T-helper 2 cell (primary cell): ENCODE results near the gene PLRG1.
A peak's percentile ranks its signal among the peaks of the same experiment; 100 is the strongest.

Experiments
- DNase-seq, 5 experiments: peaks; one replicate each; pipeline versions ENCODE4 v3.0.0 to v3.0.0-alpha.2; 2012 to 2022

PLRG1 gene

GRCh38 chr4:154573190-154573870 lies 23.1 kb upstream of the PLRG1 start:
- no peak for DNase-seq

DNA sequence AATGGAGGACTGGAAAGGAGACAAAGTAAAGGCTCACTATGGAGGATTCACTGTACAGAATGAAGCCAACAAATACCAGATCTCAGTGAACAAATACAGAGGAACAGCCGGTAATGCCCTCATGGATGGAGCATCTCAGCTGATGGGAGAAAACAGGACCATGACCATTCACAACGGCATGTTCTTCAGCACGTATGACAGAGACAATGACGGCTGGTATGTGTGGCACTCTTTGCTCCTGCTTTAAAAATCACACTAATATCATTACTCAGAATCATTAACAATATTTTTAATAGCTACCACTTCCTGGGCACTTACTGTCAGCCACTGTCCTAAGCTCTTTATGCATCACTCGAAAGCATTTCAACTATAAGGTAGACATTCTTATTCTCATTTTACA lies 19.4 kb upstream of the PLRG1 start:
- no peak for DNase-seq

- DNase-seq, result no peak
Observed at GRCh38 chr4:154569028-154569427, 18.8 kb upstream of the PLRG1 start.

DNA sequence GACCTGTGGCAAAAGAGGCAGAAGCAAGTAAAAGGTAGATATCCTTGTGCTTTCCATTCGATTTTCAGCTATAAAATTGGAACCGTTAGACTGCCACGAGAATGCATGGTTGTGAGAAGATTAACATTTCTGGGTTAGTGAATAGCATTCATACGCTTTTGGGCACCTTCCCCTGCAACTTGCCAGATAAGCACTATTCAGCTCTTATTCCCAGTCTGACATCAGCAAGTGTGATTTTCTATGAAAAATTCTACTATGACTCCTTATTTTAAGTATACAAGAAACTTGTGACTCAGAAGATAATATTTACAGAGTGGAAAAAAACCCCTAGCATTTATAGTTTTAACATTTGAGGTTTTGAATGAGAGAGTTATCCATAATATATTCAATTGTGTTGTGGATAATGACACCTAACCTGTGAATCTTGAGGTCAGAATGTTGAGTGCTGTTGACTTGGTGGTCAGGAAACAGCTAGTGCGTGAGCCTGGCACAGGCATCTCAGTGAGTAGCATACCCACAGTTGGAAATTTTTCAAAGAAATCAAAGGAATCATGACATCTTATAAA lies 16.5 kb upstream of the PLRG1 start:
- no peak for DNase-seq

GRCh38 chr4:154565704-154566103 lies 15.5 kb upstream of the PLRG1 start:
- DNase-seq, result no peak

- DNase-seq, result no peak
Observed at GRCh38 chr4:154564311-154564710, 14.1 kb upstream of the PLRG1 start.

DNA sequence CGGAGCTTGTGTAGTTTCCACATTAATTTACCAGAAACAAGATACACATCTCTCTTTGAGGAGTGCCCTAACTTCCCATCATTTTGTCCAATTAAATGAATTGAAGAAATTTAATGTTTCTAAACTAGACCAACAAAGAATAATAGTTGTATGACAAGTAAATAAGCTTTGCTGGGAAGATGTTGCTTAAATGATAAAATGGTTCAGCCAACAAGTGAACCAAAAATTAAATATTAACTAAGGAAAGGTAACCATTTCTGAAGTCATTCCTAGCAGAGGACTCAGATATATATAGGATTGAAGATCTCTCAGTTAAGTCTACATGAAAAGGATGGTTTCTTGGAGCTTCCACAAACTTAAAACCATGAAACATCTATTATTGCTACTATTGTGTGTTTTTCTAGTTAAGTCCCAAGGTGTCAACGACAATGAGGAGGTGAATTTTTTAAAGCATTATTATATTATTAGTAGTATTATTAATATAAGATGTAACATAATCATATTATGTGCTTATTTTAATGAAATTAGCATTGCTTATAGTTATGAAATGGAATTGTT lies 12.6 kb upstream of the PLRG1 start, which contains the start of gene FGB:
FGB (plus strand) TSS at position 315 of the 558 bp plus-strand sequence; CDS start at position 323, 8 bp downstream.
- no peak for DNase-seq

GRCh38 chr4:154560824-154561231 lies 10.6 kb upstream of the PLRG1 start:
- no peak for DNase-seq

DNA sequence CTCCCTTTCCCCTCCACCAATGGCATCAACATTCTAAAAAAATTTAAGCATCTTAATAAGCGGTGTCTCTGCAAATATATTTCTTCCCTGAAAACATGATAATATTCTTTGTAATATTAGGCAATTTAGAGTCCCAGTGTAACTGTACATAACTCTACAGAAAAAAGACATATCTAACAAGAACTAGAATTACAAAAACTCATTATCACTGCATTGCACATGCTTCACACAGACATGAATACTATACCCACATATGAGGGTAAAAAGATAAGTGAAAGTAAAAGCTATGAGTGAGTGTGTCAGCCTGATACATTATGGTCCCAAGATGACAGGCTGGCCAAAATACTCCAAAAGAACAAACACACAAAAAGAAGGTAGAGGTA lies 10.2 kb upstream of the PLRG1 start:
- no peak for DNase-seq

- peak in 1 of 5 experiments; percentile 9 for DNase-seq
Observed at GRCh38 chr4:154559494-154560418, 9.6 kb upstream of the PLRG1 start.

DNA sequence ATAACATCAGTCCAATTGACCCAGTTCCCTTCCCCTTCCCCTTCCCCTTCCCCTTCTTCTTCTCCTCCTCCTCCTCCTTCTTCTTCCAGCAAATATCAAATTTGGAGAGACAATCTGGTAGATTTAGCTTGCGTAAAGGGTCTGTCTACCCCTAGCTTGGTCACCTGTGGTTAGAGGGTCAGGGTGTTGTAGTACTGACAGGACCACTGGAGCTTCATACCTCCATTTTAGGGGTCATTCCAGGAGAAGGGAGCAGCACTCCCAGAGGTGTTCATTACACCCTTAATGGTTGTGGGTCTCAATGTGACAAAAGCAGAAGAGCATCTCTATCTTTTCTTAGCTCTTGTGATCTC lies 8.9 kb upstream of the PLRG1 start:
- no peak for DNase-seq

DNA sequence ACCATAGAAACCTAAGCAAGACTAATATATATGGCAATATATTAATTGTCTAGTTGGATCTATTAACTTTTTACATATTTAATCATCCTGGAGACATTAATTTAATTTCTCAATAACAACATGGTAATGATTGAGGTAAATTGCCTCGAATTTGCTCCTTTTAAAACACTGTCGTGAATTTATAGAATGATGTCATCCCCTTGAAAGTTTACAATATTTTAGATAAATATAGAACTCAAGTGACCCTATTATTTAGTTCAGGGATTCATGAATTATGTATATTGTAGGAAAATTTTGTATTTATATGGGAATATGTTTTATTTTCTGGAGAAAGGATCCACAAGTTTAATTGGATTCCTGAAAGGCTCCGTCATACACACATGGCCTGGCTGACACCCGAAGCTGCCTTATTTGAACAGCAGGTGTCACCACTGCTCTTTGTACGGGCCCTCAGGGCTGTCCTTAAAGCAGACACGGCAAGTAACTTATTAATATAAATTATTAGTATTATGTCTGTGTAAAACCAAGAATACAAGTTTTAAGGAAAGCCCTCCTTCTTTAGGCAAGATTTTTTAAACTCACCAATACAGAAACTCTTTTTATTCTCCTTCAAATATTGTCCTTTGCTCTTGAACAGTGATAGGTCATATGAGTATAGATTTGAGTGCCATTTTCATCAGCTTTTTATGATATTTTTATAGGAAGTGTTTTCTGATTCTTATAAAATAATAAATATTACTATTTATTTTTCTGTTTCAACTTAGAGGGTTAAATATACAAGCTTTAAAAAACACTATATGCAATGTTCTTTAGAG lies 1.9 kb upstream of the PLRG1 start:
- peak; percentile 15 to 75 (median 53) for DNase-seq

- DNase-seq, result no peak
Observed at GRCh38 chr4:154545689-154546088, 4.5 kb downstream of the PLRG1 start.

GRCh38 chr4:154542271-154542879 lies 7.8 kb downstream of the PLRG1 start:
- DNase-seq, result no peak

GRCh38 chr4:154534296-154534695 lies 15.9 kb downstream of the PLRG1 start:
- DNase-seq, result no peak

DNA sequence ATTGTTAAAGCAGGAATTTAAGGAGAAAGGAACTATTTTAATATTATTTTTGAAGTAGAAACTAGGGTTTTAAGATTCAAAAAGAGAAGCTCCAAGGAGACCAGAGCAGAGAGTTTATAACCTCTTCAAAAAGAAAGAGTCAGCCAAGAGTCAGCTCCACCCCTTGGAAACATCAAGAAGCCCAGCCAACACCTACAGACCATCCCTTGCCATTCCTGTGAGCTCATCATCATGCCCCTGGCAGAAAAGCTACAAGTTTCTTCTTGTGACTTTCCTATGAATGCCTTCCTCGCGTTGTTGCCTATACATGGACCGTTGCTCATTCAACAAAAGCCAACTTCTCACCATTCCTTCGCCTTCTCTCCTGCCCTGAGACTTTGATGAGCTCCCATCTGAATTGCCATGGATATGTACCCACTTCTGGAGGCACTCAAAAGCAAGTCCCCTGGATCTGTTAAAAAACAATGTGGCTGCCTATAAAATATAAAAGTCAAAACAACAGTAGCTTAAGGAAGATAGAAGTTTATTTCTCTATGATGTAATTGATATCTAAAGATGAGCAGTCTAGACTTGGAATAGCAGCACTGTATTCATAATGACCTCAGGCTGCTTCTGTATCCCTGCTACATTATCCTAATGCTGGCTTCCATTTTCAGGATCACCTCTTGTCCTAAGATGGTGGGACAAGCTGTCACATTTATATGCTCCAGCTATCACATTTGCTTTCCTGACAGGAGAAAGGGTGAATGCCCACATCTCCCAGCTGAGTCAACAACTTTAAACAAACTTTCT lies 20.3 kb downstream of the PLRG1 start:
- no peak for DNase-seq

GRCh38 chr4:154528869-154529268 lies 21.3 kb downstream of the PLRG1 start:
- DNase-seq, result no peak

GRCh38 chr4:154527308-154527707 lies 22.9 kb downstream of the PLRG1 start:
- no peak for DNase-seq

GRCh38 chr4:154526151-154526550 lies 24.0 kb downstream of the PLRG1 start:
- no peak for DNase-seq

DNA sequence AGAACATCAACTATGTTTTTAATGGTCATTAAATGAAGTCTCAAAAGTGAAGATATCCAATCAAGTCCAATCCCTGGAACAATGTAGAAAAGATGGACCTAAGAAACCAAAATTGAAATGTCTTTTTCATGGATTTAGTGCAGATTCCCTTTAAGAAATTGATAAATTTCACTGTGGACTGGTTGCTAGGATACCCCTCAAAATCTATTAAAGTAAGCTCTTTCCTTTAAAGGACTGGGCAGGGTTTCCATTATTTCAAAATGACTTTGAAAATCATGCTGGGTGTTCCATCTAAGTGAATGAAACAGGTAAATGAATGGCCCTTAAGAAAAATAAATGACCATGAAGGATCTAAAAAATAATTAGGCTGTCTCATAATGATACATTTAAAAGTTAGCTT lies 28.6 kb downstream of the PLRG1 start:
- DNase-seq, result no peak

GRCh38 chr4:154519214-154519613 lies 31.0 kb downstream of the PLRG1 start:
- DNase-seq, result no peak
